Measurements from ENCODE around the gene NFATC2.

DNA sequence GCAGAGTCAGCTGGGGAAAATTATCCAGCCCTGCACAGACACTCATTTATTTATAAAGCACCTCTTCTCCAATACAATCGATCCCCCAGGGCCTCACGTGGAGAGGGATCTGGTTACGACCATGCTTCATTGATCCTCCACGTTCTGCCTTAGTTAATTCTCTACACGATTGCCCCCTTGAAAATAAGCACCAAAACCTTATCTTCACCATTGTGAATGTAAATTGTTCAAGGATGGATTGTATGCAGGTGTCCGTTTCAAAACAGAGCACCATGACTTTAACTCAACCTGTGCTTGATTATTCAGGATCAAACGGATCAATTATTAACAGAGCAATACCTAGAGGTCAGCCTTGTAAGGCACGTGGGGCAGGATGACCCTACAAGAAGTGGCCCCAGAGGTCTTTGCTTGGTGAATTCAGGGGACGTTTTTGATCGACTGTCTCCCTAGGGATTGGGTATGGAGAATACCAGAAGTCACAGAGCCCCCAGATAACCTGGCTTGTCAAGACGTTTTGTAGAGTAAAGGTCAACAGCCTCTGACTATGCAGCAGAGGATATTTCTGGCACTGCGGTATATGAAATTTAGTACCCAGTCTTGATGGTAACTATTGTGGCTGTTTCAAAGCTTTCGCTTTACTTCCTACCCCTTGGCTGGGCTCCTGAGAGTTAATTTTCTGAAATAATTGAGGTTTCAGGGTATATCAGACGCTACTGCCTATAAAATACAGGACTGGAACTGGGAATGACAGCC, 112.1 kb downstream of the NFATC2 start:
- TF ChIP-seq POLR2A (IDR thresholded peaks at IDR 0.05; ENCODE audit: low read length) = no peak
- no peak for TF ChIP-seq GATA1 (IDR thresholded peaks at IDR 0.05; ENCODE audit: low read depth, low read length)
